Measurements from ENCODE around the gene ADAMTS19. TPM values are rescaled to one million over a fixed set of nuclear protein-coding genes. Genes with fewer than 3 reads are reported as not detected.

Gene ADAMTS19, protein sequence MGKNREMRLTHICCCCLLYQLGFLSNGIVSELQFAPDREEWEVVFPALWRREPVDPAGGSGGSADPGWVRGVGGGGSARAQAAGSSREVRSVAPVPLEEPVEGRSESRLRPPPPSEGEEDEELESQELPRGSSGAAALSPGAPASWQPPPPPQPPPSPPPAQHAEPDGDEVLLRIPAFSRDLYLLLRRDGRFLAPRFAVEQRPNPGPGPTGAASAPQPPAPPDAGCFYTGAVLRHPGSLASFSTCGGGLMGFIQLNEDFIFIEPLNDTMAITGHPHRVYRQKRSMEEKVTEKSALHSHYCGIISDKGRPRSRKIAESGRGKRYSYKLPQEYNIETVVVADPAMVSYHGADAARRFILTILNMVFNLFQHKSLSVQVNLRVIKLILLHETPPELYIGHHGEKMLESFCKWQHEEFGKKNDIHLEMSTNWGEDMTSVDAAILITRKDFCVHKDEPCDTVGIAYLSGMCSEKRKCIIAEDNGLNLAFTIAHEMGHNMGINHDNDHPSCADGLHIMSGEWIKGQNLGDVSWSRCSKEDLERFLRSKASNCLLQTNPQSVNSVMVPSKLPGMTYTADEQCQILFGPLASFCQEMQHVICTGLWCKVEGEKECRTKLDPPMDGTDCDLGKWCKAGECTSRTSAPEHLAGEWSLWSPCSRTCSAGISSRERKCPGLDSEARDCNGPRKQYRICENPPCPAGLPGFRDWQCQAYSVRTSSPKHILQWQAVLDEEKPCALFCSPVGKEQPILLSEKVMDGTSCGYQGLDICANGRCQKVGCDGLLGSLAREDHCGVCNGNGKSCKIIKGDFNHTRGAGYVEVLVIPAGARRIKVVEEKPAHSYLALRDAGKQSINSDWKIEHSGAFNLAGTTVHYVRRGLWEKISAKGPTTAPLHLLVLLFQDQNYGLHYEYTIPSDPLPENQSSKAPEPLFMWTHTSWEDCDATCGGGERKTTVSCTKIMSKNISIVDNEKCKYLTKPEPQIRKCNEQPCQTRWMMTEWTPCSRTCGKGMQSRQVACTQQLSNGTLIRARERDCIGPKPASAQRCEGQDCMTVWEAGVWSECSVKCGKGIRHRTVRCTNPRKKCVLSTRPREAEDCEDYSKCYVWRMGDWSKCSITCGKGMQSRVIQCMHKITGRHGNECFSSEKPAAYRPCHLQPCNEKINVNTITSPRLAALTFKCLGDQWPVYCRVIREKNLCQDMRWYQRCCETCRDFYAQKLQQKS
- 1 to 10 TPM in 1 of 10 donors, under 1 TPM in 9; 0.19 to 1.3 (median 0.48) TPM for total RNA-seq
- under 1 TPM; 0.15 to 0.16 TPM for polyA plus RNA-seq
- long read RNA-seq, donor 1: 0 reads
- long read RNA-seq, donor 2: 0 reads
- long read RNA-seq, donor 3: 0 reads

DNA sequence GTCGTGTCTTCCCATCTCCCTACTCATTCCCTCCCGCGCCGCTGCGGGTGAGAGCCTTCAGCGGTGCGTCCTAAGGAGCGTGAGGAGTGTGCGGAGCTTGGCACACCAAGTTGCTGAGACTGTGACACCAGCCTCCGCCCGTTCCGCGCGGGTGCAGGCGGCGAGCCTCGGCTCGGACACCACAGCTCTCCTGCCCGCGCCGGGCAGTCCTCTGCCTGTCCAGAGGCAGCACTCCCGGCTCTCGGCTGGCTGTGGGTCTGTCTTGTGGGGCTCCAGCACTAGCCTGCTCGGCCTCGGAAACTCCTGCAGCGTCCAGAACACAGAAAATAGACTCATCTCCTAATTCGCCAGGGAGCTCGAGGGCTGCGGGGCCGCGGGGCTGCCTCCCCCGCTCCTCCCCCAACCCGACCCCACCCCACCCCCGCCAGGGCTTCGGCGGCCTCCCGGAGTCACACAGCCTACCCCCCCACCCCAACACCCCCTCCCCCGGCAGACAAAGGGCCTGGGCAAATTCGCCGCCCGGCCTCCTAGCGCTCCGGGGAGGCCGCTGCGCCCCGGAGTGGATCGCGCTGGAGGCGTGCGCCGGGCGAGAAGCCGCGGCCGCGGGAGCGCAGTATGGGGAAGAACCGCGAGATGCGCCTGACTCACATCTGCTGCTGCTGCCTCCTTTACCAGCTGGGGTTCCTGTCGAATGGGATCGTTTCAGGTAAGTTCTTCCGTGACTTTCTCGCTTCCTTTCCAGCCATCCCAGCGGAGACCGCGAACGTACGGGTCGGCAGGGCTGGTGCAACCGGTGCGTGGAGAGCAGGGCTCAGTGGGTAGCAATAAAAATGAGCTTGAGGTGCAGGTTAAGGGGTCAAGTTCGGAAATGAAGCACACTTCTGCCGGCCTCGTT lies at the start of gene ADAMTS19:
Gene ADAMTS19 (plus strand): TSS at position 522 of the 895 bp plus-strand sequence. CDS start 94 bp downstream, at position 616.
- 1 to 2% methylated on average over 68 to 75 of the region's 75 CpGs for WGBS, 2 donors
- H3K9me3 ChIP-seq: no peaks in the 10 kb centered on the region
- H3K27ac ChIP-seq: peak within 1 kb of the TSS in 6 of 10 donors; percentile 31 to 66 (median 53)
- peaks cover 0 to 19% (median 4%) of the 10 kb centered on the region in 9 donors for H3K4me1 ChIP-seq
- intact Hi-C loops (cut with DNase I): no loop called here
- H3K4me3 ChIP-seq: peak within 1 kb of the TSS in 9 of 10 donors; percentile 45 to 66 (median 50)
- no peaks in the 10 kb centered on the region for H3K36me3 ChIP-seq
- TF ChIP-seq, protein P1, sequence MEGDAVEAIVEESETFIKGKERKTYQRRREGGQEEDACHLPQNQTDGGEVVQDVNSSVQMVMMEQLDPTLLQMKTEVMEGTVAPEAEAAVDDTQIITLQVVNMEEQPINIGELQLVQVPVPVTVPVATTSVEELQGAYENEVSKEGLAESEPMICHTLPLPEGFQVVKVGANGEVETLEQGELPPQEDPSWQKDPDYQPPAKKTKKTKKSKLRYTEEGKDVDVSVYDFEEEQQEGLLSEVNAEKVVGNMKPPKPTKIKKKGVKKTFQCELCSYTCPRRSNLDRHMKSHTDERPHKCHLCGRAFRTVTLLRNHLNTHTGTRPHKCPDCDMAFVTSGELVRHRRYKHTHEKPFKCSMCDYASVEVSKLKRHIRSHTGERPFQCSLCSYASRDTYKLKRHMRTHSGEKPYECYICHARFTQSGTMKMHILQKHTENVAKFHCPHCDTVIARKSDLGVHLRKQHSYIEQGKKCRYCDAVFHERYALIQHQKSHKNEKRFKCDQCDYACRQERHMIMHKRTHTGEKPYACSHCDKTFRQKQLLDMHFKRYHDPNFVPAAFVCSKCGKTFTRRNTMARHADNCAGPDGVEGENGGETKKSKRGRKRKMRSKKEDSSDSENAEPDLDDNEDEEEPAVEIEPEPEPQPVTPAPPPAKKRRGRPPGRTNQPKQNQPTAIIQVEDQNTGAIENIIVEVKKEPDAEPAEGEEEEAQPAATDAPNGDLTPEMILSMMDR (IDR thresholded peaks at IDR 0.05): no peak
- ATAC-seq (peak; percentile 46 to 82 (median 77)), DNase-seq (peak in 1 of 2 donors; percentile 36)
- H3K27me3 ChIP-seq: peaks cover 0 to 78% (median 48%) of the 10 kb centered on the region in 7 donors

DNA sequence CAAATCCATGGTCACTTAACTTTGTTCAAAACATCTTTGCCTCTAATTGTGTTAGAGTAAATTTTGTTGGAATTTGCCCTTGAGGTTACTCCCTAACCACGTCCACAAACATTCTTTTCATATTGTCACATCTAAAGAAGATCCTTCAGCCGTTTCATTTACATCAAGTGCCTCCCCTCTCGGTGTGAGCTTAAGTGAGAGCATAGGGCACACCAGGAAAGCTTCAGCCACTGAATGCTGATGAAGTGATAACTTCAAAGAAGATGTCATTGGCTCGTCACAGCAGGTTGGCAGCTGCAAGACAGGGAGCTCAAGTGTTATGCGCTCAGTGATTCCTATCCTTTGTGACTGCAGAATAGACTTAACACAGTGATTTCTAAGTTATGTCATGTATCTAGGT lies 49.6 kb upstream of the ADAMTS19 start:
- intact Hi-C loops (cut with DNase I): no loop called here
- H3K27ac ChIP-seq: no peak overlapping the region
- no peak for ATAC-seq
- H3K36me3 ChIP-seq: no peaks in the 10 kb centered on the region
- 29 to 38% methylated on average over 5 of the region's 5 CpGs for WGBS, 2 donors
- no peak overlapping the region for H3K4me3 ChIP-seq
- DNase-seq: no peak
- no peaks in the 10 kb centered on the region for H3K27me3 ChIP-seq
- peaks cover 0 to 11% (median 0%) of the 10 kb centered on the region in 11 donors for H3K9me3 ChIP-seq
- TF ChIP-seq, protein P1 (IDR thresholded peaks at IDR 0.05): no peak
- H3K4me1 ChIP-seq: no peaks in the 10 kb centered on the region

DNA sequence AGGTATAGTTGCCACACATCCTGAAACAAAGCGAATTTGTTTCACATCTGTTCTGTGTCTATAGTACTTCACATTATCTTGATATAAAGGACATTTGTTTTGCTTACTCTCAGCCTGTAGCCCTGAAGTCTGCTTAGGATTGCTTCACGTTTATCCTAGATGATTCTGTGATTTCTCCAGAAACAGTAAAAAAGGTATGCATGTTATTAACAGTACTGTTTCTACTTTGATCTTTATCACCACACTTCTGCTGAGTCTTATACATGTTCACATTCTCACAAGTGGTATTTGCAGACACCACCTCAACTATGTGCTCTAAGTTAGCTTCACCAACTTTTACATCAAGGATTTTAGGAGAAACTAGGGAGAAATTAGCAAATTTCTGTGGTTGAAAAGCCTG lies 47.4 kb upstream of the ADAMTS19 start:
- DNase-seq: no peak
- 63 to 64% methylated on average over 2 of the region's 2 CpGs for whole genome bisulfite sequencing, 2 donors
- no peak overlapping the region for H3K4me3 ChIP-seq
- no peaks in the 10 kb centered on the region for H3K27me3 ChIP-seq
- peaks cover 0 to 18% (median 0%) of the 10 kb centered on the region in 11 donors for H3K9me3 ChIP-seq
- intact Hi-C loops (cut with DNase I): no loop called here
- H3K27ac ChIP-seq: no peak overlapping the region
- no peak for ATAC-seq
- H3K36me3 ChIP-seq: no peaks in the 10 kb centered on the region
- no peaks in the 10 kb centered on the region for H3K4me1 ChIP-seq
- TF ChIP-seq, protein P1 (IDR thresholded peaks at IDR 0.05): no peak

Data from heart right ventricle (tissue), 16 donors.